ENCODE data around the gene REV1. TPM values are rescaled to one million over a fixed set of nuclear protein-coding genes. Genes with fewer than 3 reads are reported as not detected.
A peak's percentile ranks its signal among the peaks of the same experiment; 100 is the strongest.

REV1 gene
- total and polyA plus RNA-seq, 2 of the 13 experiments (the other 11 are each of a cell fraction or from before 2014, with no cell fraction given): 49.1 to 71.8 TPM

DNA sequence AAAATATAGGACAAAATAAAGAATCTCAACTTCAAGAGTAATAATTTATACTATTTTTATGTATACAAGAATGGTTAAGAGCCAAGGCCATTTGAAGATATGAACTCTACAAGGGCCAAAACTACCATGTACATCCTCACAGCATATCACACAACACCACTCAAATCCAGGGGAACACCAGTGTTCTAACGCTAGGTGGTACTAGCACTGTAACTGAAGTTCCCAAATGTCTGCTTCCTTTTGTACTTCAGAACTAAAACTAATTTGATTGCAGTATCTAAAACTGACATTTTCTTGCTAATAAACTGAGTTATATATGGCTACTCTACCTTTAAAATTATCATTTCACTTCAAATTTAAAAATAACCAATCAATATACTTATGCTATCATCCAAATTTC, 47.0 kb downstream of the REV1 start:
- intact Hi-C loops (cut with micrococcal nuclease; ENCODE audit: unreplicated experiment): loop anchor here (5.0 kb wide), 1 partner anchor 44 kb away; no protein-coding TSS in a partner anchor
- TF ChIP-seq ZNF329 (CRISPR knock-in tag; IDR thresholded peaks at IDR 0.05; ENCODE audit: low read depth): no peak
- no peak for TF ChIP-seq HMGA1 (CRISPR knock-in tag; conservative IDR thresholded peaks at IDR 0.05)
- TF ChIP-seq, protein P1, sequence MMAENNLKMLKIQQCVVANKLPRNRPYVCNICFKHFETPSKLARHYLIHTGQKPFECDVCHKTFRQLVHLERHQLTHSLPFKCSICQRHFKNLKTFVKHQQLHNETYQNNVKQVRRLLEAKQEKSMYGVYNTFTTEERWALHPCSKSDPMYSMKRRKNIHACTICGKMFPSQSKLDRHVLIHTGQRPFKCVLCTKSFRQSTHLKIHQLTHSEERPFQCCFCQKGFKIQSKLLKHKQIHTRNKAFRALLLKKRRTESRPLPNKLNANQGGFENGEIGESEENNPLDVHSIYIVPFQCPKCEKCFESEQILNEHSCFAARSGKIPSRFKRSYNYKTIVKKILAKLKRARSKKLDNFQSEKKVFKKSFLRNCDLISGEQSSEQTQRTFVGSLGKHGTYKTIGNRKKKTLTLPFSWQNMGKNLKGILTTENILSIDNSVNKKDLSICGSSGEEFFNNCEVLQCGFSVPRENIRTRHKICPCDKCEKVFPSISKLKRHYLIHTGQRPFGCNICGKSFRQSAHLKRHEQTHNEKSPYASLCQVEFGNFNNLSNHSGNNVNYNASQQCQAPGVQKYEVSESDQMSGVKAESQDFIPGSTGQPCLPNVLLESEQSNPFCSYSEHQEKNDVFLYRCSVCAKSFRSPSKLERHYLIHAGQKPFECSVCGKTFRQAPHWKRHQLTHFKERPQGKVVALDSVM (CRISPR knock-in tag; IDR thresholded peaks at IDR 0.05): no peak
- no peak for TF ChIP-seq ZNF225 (CRISPR knock-in tag; IDR thresholded peaks at IDR 0.05)
- TF ChIP-seq CREM (IDR thresholded peaks at IDR 0.05): no peak
- TF ChIP-seq CREM (CRISPR knock-in tag; IDR thresholded peaks at IDR 0.05): no peak
- no peak for TF ChIP-seq HNF4A (CRISPR knock-in tag; IDR thresholded peaks at IDR 0.05)
- no peak for TF ChIP-seq POLR2AphosphoS2 (IDR thresholded peaks at IDR 0.05; ENCODE audit: low read depth, low read length)
- no peak for TF ChIP-seq NFRKB (IDR thresholded peaks at IDR 0.05)
- TF ChIP-seq HDAC6 (IDR thresholded peaks at IDR 0.05; ENCODE audit: low read depth, low read length): no peak
- TF ChIP-seq ZNF33B (CRISPR knock-in tag; IDR thresholded peaks at IDR 0.05): no peak
- no peak for TF ChIP-seq ZNF563 (CRISPR knock-in tag; IDR thresholded peaks at IDR 0.05)
- TF ChIP-seq PITX1 (CRISPR knock-in tag; IDR thresholded peaks at IDR 0.05): no peak
- ATAC-seq (peak; percentile 62), FAIRE-seq (no peak), DNase-seq (ENCODE audit: low spot score) (no peak)
- Histone ChIP-seq H3K4me1 (ENCODE audit: insufficient read depth, low read length) (no peaks in the 10 kb centered on the region), H3K36me3 (replicated peaks in 1 of 2; ENCODE audit: control insufficient read depth in 1 of 2, insufficient read depth in 2 of 2, low read length in 2 of 2) (peaks cover 19 to 54% of the 10 kb centered on the region in 2 experiments), H3K4me2 (ENCODE audit: low read depth, low read length) (no peak overlapping the region), H2AFZ (ENCODE audit: low read length) (no peak overlapping the region), H3K27me3 (ENCODE audit: control insufficient read depth in 1 of 2, insufficient read depth in 2 of 2, low read length in 2 of 2) (no peaks in the 10 kb centered on the region), H4K20me1 (ENCODE audit: insufficient read depth, low read length) (no peaks in the 10 kb centered on the region), H3K9me3 (ENCODE audit: low read length) (no peaks in the 10 kb centered on the region), H3K4me3 (replicated peaks in 1 of 3; ENCODE audit: insufficient read depth in 1 of 3, low read depth in 2 of 3, low read length in 3 of 3) (no peak overlapping the region), H3K27ac (ENCODE audit: extremely low read length, insufficient read depth, low read length) (no peak overlapping the region), H3K9ac (ENCODE audit: insufficient read depth, low read depth, low read length) (no peak overlapping the region), H3K79me2 (ENCODE audit: insufficient read depth, low read length) (peaks cover 11% of the 10 kb centered on the region)
- ChIA-PET POLR2A (no interaction called here), CTCF (ENCODE audit: low intra/inter-chr PET ratio, low total read pairs) (interaction anchor here (1.3 kb wide), 1 partner anchor 47 kb away, joined by 4 read pairs; the partner anchor contains the start of gene REV1)
- in situ Hi-C loops (cut with HindIII; ENCODE audit: extremely low pct_ligation_motif_present, low pct_unique_long_range_greater_than_20kb): no loop called here
- WGBS (ENCODE audit: low lambda C conversion rate): 72% methylated on average over 1 of the region's 1 CpG
- no TSS peak for BruUV-seq (replicated peaks)
